ENCODE data around the gene GABBR2.

GABBR2 gene

GRCh38 chr9:98333703-98334582 is 374.8 kb downstream of the GABBR2 start:
- H3K27ac ChIP-seq = no peak overlapping the region
- no peaks in the 10 kb centered on the region for H3K4me1 ChIP-seq
- no peak for TF ChIP-seq CTCF (IDR thresholded peaks at IDR 0.05)
- H2AFZ ChIP-seq = no peak overlapping the region
- H3K27me3 ChIP-seq (ENCODE audit: control insufficient read depth, insufficient read depth, low read length) = no peaks in the 10 kb centered on the region
- no peak overlapping the region for H3K4me2 ChIP-seq (ENCODE audit: low read length)
- H3K36me3 ChIP-seq (ENCODE audit: control insufficient read depth, insufficient read depth, low read length) = no peaks in the 10 kb centered on the region
- H3K9me3 ChIP-seq (ENCODE audit: control insufficient read depth, low read length) = no peaks in the 10 kb centered on the region
- no peak overlapping the region for H3K9ac ChIP-seq
- no peak overlapping the region for H3K4me3 ChIP-seq (ENCODE audit: low read depth, low read length)
- no peaks in the 10 kb centered on the region for H3K79me2 ChIP-seq

GRCh38 chr9:98332405-98332831 is 376.3 kb downstream of the GABBR2 start:
- Histone ChIP-seq H3K36me3 (ENCODE audit: control insufficient read depth, insufficient read depth, low read length) (no peaks in the 10 kb centered on the region), H3K79me2 (no peaks in the 10 kb centered on the region), H3K9ac (no peak overlapping the region), H3K9me3 (ENCODE audit: control insufficient read depth, low read length) (no peaks in the 10 kb centered on the region), H3K27ac (no peak overlapping the region), H3K27me3 (ENCODE audit: control insufficient read depth, insufficient read depth, low read length) (no peaks in the 10 kb centered on the region), H3K4me1 (no peaks in the 10 kb centered on the region), H3K4me3 (ENCODE audit: low read depth, low read length) (no peak overlapping the region), H3K4me2 (ENCODE audit: low read length) (no peak overlapping the region), H2AFZ (no peak overlapping the region)
- TF ChIP-seq CTCF (IDR thresholded peaks at IDR 0.05) = no peak

- Histone ChIP-seq H3K79me2 (no peaks in the 10 kb centered on the region), H3K4me2 (ENCODE audit: low read length) (no peak overlapping the region), H3K4me3 (ENCODE audit: low read depth, low read length) (no peak overlapping the region), H3K9me3 (ENCODE audit: control insufficient read depth, low read length) (no peaks in the 10 kb centered on the region), H3K36me3 (ENCODE audit: control insufficient read depth, insufficient read depth, low read length) (no peaks in the 10 kb centered on the region), H3K27me3 (ENCODE audit: control insufficient read depth, insufficient read depth, low read length) (no peaks in the 10 kb centered on the region), H2AFZ (no peak overlapping the region), H3K4me1 (no peaks in the 10 kb centered on the region), H3K9ac (no peak overlapping the region), H3K27ac (no peak overlapping the region)
- no peak for TF ChIP-seq CTCF (IDR thresholded peaks at IDR 0.05)
These were observed 377.0 kb downstream of the GABBR2 start for GRCh38 chr9:98331536-98332259.

GRCh38 chr9:98330831-98331230 is 377.9 kb downstream of the GABBR2 start:
- Histone ChIP-seq H3K36me3 (ENCODE audit: control insufficient read depth, insufficient read depth, low read length) (no peaks in the 10 kb centered on the region), H3K27me3 (ENCODE audit: control insufficient read depth, insufficient read depth, low read length) (no peaks in the 10 kb centered on the region), H3K4me3 (ENCODE audit: low read depth, low read length) (no peak overlapping the region), H3K4me1 (no peaks in the 10 kb centered on the region), H3K4me2 (ENCODE audit: low read length) (no peak overlapping the region), H2AFZ (no peak overlapping the region), H3K9me3 (ENCODE audit: control insufficient read depth, low read length) (no peaks in the 10 kb centered on the region), H3K27ac (no peak overlapping the region), H3K9ac (no peak overlapping the region), H3K79me2 (no peaks in the 10 kb centered on the region)
- TF ChIP-seq CTCF (IDR thresholded peaks at IDR 0.05) = no peak
